GM20431 (cell line): Measurements from ENCODE around the gene CREG2.

Experiments
- in situ Hi-C: fragments of 300-500 bp; cut with MseI, MboI; formaldehyde crosslinking; loops from one replicate; pipeline ENCODE4 v1.15.0; 2020; ENCODE audit warnings: low sequenced_read_pairs; ENCODE audit not compliant: unreplicated experiment

The CREG2 gene

GRCh38 chr2:101380376-101380775 lies 6.9 kb downstream of the CREG2 start:
- in situ Hi-C loops: no loop called here

DNA sequence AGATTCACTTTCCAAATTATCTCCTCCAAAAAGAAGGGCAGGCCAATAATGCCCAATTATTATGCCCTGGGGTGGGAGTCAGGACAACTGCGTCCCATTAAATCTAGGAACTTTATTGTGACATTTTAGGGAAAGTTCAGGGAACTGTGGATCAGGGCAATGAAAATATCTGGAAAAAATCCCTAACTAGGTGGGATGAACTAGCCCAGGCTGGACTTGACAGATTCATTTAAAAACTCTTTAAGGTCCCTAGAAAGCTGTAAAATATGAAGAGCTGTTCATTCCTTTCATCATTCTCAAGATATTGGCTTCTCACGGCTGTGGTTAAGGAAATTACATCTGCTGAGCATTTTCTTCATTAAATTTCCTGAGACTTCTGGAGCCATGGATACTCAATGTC lies 8.2 kb downstream of the CREG2 start:
- in situ Hi-C loops: no loop called here

DNA sequence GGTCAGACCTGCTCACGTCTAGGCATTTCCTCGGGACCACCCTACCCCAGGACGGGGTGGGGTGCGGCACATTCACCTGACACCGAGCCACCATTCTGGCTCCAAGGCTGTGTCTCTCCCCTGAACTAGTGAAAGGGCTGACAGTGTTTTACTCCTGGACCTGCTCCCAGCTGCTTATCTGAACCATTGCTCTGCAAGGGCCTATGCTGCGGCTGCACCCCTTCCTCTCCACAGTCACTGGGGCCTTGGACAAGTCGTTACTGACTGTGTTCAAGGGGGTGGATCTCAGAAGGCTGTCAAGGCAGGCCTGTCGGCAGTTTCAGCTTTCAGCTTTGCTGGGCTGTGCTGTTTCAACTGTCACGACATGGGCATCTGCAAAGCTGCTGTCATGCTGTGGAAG lies 11.7 kb downstream of the CREG2 start:
- in situ Hi-C loops: no loop called here

DNA sequence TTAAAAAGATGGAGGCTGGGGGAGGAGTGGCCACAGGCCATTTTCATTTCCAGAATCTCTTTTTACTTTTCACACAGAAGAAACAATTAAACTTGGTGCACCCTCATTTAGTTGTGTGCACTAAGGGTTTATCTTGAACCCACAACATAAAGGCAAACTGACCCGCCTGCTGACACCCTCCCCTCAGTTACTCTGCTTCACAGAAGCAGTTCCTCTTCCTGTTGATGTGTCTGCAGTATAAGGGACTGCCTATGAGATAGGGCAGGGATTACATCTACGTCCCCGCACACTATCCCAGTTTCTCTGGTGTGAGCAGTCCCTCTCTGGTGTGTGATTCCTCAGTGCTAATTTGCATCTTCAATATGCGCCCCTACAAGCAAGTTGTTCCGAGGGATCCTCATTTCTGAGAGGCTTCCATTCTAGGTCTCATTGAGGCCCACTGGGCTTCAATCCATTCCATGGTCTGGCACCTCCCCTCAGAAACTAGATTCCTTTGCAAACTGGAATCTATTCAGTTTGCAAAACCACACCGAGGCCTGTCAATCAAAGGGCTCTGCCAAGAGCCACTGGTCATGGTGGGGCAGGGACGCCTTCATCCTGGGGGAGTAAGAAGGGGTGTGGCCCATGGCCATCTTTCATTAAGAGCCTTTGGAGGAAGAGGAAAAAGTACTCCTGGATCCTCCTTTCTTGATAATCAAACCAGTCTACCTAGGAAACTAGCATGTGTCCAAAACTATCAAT lies 12.3 kb downstream of the CREG2 start:
- in situ Hi-C loops: no loop called here

- in situ Hi-C loops: no loop called here
Observed at GRCh38 chr2:101372792-101373191, 14.5 kb downstream of the CREG2 start.

DNA sequence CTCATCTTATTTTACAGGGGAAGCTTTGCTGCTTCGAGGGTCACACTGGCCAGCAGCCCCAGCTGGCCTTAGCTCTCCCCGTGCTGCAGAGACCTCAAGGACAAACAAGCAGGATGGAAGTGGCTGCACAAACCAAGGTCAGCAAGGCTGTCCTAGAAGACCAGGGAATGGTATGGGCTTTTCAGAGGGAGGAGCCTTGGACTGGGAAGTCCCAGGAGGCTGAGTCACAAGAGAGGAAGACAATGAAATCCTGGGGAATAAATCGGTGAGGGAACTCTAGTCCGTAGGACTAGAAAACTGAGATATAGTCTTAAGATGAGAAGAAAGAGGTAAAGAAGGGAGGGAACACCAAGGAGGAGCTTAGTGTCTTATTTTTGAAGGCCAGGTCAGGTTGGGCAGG lies 15.7 kb downstream of the CREG2 start:
- in situ Hi-C loops: no loop called here

GRCh38 chr2:101369100-101369499 lies 18.2 kb downstream of the CREG2 start:
- in situ Hi-C loops: no loop called here

DNA sequence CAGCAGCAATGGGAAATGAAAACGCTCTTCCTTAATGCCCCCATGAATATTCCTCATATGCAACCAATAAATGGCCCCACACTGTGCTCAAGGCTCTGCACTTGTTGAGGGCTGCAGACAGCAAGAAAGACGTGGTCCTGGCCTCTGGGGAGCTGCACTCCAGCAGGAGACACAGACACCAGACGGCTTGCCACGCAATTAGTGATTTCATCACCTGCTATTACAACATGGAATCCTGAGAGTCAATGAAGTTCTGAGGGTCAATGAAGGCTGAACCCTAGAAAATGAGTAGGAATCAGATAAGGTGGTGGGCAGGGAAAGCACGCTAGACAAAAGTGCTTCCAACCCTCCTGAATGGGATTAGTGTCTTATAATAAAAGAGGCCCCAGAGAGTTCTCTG lies 18.9 kb downstream of the CREG2 start:
- in situ Hi-C loops: no loop called here

- in situ Hi-C loops: no loop called here
Observed at GRCh38 chr2:101367508-101367907, 19.8 kb downstream of the CREG2 start.

GRCh38 chr2:101364878-101365277 lies 22.4 kb downstream of the CREG2 start:
- in situ Hi-C loops: no loop called here

GRCh38 chr2:101362777-101363176 lies 24.5 kb downstream of the CREG2 start:
- in situ Hi-C loops: no loop called here

GRCh38 chr2:101362316-101362715 lies 25.0 kb downstream of the CREG2 start:
- in situ Hi-C loops: no loop called here

DNA sequence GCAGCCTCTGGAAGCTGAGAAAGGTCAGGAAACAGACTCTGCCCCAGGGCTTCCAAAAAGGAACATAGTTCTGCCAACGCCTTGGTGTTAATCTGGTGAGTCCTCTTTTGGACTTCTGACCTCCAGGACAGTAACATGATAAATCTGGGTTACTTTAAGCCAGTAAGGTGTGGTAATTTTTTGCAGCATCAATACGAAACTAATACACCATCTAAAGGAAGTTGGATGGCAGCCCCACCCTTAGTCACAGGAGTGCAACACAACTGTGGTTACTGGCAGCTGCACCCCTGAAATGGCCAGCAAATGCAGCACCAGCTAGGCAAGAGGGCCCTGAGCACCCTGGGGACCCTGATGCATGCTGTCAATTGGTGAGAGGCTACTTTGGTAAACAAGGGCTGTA lies 25.8 kb downstream of the CREG2 start:
- in situ Hi-C loops: no loop called here

GRCh38 chr2:101361121-101361520 lies 26.2 kb downstream of the CREG2 start:
- in situ Hi-C loops: no loop called here

DNA sequence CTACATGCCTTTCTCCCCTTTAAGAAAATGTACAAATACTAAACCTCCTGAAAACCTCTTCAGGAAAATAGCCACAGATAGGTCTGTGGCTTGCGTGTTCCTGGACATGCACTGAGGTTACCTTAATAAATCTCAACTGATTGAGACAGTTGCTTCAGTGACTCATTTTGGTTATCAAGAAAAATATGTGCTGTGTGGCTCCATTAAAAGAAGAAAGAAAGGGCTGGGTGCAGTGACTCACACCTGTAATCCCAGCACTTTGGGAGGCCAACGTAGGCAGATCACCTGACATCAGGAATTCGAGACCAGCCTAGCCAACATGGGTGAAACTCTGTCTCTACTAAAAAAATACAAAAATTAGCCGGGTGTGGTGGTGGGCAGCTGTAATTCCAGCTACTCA lies 27.1 kb downstream of the CREG2 start:
- in situ Hi-C loops: no loop called here

DNA sequence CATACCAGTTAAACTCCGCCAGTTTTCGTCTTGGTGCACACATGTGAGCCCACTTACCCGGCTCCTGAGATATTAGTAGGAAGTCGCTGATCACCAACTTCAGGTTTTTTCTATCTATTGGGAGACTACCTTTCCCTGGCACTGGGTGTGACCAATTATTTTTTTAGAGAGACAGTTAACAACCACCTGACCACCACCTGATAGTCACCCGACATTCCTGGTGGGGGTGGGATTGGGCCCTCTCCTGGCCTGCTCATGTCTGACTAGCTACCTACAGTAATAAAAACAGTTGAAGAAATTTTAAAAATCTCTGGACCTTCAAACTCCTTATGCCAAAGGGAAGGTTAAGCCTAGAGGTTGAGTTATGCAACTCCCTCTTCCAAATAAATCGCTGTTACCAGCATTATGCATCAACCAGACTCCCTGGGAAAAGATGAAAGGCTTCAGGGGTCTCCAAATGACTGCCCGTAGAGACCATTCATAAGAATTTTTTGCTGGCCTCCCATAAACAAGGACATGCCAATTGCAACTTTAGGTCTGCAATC lies 27.8 kb downstream of the CREG2 start:
- in situ Hi-C loops: no loop called here

- in situ Hi-C loops: no loop called here
Observed at GRCh38 chr2:101357376-101357775, 29.9 kb downstream of the CREG2 start.

DNA sequence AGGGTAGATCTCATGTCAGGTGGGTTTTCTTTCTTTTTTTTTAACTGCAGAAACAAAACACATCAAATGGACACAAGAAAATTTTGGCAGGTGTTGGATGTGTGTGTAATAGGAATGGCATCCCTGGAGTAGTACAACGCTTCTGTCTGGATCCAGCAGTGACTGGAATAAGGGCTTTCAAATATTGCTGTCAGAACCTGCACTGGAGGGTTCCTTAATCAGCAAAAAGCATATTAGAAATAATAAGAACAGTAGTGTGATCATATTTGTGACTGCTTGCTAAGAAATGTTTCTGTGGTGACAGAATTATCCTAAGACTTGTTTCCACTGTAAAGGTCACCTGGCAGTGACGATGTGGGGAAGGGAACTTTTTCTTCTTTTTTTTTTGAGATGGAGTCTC lies 30.8 kb downstream of the CREG2 start:
- in situ Hi-C loops: no loop called here

- in situ Hi-C loops: no loop called here
Observed at GRCh38 chr2:101356055-101356454, 31.2 kb downstream of the CREG2 start.

DNA sequence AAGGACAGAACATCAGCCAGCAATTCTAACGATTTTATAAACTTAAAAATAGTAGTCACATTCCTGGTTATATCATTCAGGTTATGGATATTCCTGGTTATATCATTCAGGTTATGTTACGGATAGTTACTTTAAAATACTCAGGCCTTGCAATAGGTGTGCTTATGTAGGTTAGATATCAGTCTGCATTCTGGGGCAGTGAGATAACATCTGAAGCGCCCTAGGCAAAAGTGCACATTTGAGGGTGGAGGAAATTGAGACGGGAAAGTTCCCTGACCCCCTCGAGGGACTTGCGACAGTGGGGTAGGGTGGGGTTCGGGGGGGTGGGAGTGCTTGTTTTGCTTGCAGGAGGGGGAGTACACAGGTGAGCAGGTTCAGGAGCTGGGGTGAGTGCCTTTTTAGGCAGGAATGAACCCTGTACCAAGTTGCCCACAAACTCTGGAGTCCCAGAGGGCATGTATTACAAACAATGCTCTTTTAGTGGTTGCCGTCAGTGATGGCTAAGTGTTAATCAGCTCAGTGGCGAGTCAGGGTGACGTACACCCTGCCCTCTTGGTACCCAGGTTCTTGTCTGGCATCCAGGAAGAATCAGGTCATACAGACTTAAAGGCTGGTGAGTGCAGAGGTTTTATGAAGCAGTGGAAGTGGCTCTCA lies 31.8 kb downstream of the CREG2 start:
- in situ Hi-C loops: no loop called here

DNA sequence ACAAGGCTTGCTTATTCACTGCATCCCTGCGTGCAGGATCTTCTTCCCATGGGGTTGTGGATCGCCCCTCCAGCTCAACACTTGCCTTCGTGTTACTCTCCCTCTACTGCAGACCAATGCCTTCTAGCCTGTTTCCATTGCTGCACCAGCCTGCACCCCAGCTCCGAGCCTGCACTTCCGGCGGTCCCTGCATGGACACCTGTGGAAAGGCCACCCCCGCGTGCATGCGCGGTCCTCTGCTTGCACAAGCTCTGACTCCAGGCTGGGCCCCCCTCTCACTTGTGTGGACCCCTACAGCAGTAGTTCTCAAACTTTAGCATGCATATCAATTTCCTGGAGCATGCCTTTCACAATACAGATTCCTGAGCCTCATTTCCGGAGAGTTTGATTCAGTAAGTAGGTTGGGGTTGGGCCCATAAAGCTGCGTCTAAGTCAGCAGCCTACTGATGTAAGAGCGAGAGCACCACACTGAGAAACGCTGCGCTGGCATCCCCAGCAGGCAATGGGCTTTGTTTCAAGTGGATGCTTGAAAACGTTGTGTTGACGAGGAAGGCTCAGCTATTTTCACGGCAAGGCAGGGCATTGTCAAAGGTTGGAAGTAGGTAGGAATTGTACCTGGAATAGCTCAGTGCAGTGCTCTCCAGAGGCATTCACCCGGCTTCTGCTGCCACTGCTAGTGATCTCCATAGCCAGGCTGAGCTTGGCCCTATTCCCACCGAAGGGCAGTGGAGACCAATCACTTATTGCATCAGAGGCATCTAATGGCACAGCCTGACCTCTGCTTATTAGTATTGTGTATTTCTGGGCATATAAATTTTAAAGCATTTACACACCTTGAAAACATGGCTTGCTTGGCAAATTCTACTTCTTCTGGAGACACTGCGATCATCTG lies 32.6 kb downstream of the CREG2 start:
- in situ Hi-C loops: no loop called here
